Measurements from ENCODE around the gene PNMA1.
"Not testable (repeated sequence)": the region's sequence is repeated elsewhere in the genome, so short reads cannot be mapped to it uniquely, and the experiment has no call there.

The PNMA1 gene

GRCh38 chr14:73714656-73715081, 485 bp upstream of the PNMA1 start:
- DNase-seq: peak; percentile 42

DNA sequence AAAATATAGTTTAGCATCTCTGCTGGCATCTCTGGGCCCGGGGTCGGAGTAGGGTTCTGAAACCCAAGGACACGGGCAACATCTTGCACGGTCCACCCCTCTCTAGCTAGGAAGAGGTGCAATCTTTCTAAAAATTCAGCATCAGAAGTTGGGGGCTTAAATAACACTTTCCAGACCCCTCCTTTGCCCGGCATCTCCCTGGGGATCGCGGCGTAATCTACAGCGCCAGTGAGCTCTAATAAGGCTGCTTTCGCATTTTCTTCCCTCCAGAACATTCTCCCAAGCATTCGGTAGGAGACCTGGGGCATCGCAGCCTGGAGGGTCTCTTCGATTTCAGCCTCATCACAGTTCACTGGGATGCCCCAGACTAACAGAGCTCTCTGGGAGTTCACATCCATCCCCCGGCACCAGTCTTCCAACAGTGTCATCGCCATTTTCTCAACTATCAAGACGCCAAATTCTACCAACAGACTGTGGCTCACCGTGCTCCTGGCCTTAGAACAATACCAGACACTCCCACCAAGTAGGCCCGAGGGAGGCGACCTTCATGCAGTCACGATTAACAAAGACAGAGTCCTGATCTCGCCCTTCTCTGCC, 880 bp downstream of the PNMA1 start:
- peak; percentile 55 for DNase-seq

- peak; percentile 48 for DNase-seq
Measured at GRCh38 chr14:73712540-73713180, 1.5 kb downstream of the PNMA1 start.

DNA sequence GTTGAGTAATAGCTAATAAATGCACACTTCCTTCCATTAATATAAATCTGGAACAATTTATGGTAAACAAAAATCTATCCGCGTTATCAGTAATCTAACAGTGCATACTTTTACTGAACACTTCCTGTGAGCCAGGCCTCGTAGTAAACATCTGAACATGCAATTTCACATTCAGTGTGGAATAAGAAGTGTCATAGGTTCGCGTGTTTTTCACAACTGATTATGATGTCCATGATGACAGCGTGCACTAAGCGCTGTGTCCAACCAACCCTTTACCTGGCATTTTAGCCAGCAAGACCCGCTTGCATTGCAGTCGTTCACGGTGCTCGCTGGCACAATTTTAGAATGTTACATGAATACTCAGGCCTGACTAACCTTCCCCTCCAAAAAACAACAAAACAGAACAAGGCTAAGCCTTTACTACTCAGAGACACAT, 2.1 kb downstream of the PNMA1 start:
- DNase-seq: no peak

DNA sequence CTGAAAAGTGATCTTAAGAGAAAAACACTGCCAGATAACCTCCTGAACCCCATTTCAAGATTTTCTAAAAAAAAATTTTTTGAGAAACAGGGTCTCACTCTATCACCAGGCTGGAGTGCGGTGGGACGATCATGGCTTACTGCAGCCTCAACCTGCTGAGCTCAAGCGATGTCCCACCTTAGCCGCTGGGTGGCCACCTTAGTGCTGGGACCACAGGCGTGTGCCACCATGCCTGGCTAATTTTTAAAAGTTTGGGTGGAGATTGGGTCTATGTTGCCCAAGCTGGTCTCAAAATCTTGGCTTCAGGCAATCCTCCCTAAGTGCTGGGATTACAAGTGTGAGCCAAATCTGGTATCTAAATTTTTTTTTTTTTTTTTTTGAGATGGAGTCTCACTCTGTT, 3.4 kb downstream of the PNMA1 start:
- no peak for DNase-seq

GRCh38 chr14:73709904-73710469, 4.2 kb downstream of the PNMA1 start:
- DNase-seq: no peak

DNA sequence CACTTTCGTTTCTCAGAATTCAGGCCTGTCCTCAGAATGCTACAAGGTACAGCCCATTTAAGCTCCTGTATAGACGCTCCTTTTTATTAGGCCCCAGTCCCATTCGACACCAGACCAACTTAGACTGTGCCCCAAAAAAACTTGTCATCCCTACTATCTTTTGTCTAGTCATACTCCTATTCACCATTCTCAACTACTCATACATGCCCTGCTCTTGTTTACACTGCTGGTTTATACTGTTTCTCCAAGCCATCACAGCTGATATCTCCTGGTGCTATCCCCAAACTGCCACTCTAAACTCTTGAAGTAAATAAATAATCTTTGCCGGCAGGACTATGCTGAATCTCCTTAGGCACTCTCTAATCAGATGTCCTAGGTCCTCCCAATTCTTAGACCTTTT, 6.1 kb downstream of the PNMA1 start:
- not testable (repeated sequence) for DNase-seq

GRCh38 chr14:73700325-73700724, 13.9 kb downstream of the PNMA1 start:
- DNase-seq: no peak

GRCh38 chr14:73696466-73697400, 17.5 kb downstream of the PNMA1 start:
- DNase-seq: no peak

DNA sequence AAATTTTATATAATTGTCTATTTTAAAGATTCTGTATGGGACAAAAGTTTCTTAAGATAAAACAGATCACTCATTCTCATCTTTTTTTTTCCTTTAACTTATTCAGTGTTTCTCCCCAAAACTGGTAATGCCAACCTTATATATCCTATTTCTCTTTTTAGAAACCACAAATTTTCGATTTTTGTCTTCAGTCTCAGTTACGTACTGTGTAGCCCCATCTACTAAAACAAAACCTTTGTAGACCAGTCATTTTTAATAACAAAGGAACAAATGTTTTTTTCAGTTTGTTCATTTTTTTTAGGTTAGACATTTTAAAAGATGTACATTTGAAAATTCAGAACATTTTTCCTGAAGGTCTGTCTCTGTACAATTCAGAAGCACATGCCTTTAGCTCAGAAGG, 18.2 kb downstream of the PNMA1 start:
- no peak for DNase-seq

DNA sequence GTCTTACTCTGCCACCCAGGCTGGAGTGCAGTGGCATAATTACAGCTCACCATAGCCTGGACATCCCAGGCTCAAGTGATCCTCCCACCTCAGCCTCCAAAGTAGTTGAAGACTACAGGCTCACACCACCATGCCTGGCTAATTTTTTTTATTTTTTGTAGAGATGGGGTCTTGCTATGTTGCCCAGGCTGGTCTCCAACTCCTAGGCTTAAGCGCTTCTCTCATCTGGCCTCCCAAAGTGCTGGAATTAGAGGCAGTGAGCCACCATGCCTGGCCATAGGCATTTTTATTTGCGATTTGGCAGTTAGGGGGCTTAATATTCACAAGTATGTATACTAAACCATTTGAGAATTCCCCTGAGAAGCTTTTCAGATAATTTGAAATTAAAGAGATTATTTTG, 19.1 kb downstream of the PNMA1 start:
- DNase-seq: no peak

GRCh38 chr14:73694083-73694482, 20.1 kb downstream of the PNMA1 start:
- DNase-seq: no peak

DNA sequence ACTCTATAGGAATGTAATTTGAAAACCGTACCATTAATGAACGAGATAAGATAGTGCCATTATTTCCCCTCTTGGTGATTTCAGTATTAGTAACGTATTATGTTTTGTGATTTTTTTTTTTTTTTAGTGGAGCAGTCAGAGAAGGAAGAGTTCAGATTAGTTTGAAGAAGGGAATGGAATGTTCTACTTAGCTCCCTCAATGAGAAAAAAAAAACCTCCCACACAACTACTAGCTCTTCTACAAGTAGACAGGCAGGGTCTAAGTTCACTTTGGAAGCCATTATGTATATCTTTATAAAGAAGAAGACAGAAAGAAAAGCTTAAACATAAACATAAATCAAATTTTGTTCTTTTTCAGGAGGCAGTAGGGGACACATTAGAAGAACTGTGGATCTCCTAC, 27.3 kb downstream of the PNMA1 start:
- DNase-seq: no peak

DNA sequence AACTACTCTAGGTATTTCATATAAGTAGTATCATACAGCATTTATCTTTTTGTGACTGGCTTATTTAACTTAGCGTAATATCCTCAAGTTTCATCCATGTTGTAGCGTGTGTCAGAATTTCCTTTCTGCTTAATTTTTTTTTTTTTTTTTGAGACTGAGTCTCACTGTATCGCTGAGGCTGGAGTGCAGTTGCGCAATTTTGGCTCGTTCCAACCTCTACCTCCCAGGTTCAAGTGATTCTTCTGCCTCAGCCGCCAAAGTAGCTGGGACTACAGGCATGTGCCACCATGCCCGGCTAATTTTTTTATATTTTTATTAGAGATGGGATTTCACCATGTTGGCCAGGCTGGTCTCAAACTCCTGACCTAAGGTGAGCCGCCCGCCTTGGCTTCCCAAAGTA, 28.9 kb downstream of the PNMA1 start:
- no peak for DNase-seq

DNA sequence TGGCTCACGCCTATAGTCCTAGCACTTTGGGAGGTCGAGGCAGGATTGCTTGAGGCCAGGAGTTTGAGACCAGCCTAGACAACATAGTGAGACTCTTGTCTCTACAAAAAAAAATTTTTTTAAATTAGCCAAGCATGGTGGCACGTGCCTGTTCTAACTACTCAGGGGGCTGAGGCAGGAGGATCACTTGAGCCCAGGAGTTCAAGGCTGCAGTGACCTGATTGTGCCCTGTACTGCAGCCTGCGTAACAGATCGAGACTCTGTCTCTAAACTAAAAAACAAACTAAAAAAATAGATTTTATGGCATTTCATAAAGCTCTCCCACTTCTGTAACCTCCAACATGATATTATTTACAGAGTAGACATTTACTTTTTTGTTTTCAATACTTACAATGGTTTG, 29.6 kb downstream of the PNMA1 start:
- no peak for DNase-seq

GRCh38 chr14:73680821-73681220, 33.4 kb downstream of the PNMA1 start:
- no peak for DNase-seq

- DNase-seq: no peak
Measured at GRCh38 chr14:73678698-73679097, 35.5 kb downstream of the PNMA1 start.

DNA sequence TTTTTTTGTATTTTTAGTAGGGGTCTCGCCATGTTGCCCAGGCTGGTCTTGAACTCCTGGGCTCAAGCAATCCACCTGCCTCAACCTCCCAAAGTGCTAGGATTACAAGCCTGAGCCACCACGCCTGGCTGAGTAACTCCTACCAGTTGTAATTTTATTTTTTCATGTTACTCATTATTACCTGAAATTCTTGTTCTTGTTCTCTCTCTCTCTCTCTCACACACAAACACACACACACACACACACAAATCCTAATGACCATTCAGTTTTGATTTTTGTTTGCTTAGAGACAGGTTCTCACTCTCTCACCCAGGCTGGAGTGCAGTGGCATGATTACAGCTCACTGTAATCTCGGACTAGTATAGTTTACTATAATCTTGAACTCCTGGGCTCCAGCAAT, 39.2 kb downstream of the PNMA1 start:
- no peak for DNase-seq

GRCh38 chr14:73667854-73668253, 46.3 kb downstream of the PNMA1 start:
- no peak for DNase-seq

- no peak for DNase-seq
Measured at GRCh38 chr14:73666583-73666982, 47.6 kb downstream of the PNMA1 start.

DNA sequence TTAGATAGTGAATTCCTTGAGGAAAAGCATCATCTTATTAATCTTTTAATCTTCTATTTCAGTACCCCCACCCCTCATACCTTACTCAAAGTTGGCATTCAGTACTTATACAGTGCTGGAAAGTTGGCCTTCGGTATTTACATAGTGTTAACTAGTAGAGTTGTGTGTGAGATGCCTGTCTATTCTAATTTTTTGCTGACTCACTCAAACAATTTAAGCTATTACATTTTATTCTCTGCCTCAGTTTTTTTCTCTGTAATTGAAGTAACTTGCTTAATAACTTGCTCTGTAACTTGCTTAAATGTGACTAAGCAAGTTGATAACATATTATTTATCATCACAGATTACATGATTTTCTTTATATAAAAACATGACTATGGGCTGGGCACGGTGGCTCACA, 49.1 kb downstream of the PNMA1 start:
- no peak for DNase-seq

DNA sequence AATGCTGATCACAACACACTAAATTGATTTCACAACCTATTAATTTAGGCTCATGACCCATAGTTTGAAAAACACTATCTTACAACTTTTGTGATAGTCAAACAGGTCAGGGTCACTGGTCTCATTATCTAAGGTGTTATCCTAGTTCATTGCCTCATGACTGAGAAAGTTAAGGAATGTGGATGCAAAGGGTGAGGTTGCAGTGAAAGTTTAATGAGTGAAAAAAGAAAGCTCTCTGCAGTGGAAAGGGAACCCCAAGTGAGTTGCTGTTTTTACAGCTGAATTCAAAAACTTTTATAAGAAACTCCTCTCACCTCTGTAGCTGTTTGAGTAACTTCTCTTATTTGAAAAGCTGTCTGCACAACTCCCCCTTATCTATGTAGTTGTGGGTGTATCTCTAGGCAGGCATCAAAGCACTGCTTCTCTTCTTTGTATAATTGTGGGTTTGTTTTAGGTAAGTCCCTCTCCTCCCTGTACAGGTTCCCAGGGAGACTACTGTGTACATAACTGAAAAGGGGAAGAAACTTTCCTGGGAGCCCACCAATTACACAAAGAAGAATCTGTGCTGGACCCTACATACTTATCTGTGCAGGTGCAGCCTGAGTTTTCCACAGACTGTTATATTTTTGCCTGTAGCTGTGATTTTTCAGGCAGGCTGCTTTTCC, 50.5 kb downstream of the PNMA1 start:
- DNase-seq: no peak

DNA sequence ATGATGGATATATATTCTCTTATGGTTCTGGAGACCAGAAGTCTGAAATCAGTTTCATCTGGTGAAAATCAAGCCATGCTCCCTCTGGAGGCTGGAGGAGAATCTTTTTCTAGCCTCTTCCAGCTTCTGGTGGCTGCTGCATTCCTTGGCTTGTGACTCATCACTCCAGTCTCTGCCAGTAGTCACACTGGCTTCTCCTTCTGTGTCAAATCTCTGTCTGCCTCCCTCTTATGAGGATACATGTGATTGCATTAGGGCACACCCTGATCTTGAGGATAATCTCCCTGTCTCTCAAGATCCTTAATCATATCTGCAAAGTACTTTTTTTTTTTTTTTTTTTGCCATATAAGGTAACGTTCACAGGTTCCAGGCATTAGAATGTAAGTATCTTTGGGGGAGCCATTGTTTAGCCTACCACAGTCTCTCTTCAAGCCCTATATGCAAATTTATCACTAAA, 51.7 kb downstream of the PNMA1 start:
- DNase-seq: no peak
